ENCODE data around the gene POFUT2.
A peak's percentile ranks its signal among the peaks of the same experiment; 100 is the strongest.
"Not testable (repeated sequence)": the region's sequence is repeated elsewhere in the genome, so short reads cannot be mapped to it uniquely, and the experiment has no call there.

The POFUT2 gene

GRCh38 chr21:45322231-45322959 is 34.7 kb upstream of the POFUT2 start:
- DNase-seq (ENCODE audit: low spot score in 2 of 2): no peak
- peak overlapping the region; percentile 22 for H3K4me3 Mint-ChIP-seq
- peaks cover 13% of the 10 kb centered on the region for H3K4me1 Mint-ChIP-seq
- peak; percentile 29 for ATAC-seq (ENCODE audit: low read depth)
- no peak overlapping the region for H3K27ac Mint-ChIP-seq
- H3K9me3 Mint-ChIP-seq: no peaks in the 10 kb centered on the region
- H3K27me3 Mint-ChIP-seq: peaks cover 25% of the 10 kb centered on the region
- no peaks in the 10 kb centered on the region for H3K36me3 Mint-ChIP-seq

- DNase-seq (ENCODE audit: low spot score in 2 of 2) (no peak), ATAC-seq (ENCODE audit: low read depth) (no peak)
- no peak overlapping the region for H3K4me3 Mint-ChIP-seq
- peaks cover 23% of the 10 kb centered on the region for H3K27me3 Mint-ChIP-seq
- H3K9me3 Mint-ChIP-seq: no peaks in the 10 kb centered on the region
- peaks cover 7% of the 10 kb centered on the region for H3K4me1 Mint-ChIP-seq
- H3K27ac Mint-ChIP-seq: no peak overlapping the region
- no peaks in the 10 kb centered on the region for H3K36me3 Mint-ChIP-seq
These were observed 32.7 kb upstream of the POFUT2 start for GRCh38 chr21:45320261-45321025.

GRCh38 chr21:45319461-45320211 is 31.9 kb upstream of the POFUT2 start:
- H3K4me1 Mint-ChIP-seq: peaks cover 7% of the 10 kb centered on the region
- H3K36me3 Mint-ChIP-seq: no peaks in the 10 kb centered on the region
- H3K27ac Mint-ChIP-seq: no peak overlapping the region
- H3K9me3 Mint-ChIP-seq: no peaks in the 10 kb centered on the region
- DNase-seq (ENCODE audit: low spot score in 2 of 2) (no peak), ATAC-seq (ENCODE audit: low read depth) (no peak)
- H3K27me3 Mint-ChIP-seq: peaks cover 24% of the 10 kb centered on the region
- no peak overlapping the region for H3K4me3 Mint-ChIP-seq

GRCh38 chr21:45318556-45319404 is 31.1 kb upstream of the POFUT2 start:
- H3K4me1 Mint-ChIP-seq: peaks cover 7% of the 10 kb centered on the region
- no peaks in the 10 kb centered on the region for H3K36me3 Mint-ChIP-seq
- no peak overlapping the region for H3K4me3 Mint-ChIP-seq
- H3K27ac Mint-ChIP-seq: no peak overlapping the region
- no peak for DNase-seq (ENCODE audit: low spot score in 2 of 2)
- ATAC-seq (ENCODE audit: low read depth): no peak
- peaks cover 21% of the 10 kb centered on the region for H3K27me3 Mint-ChIP-seq
- H3K9me3 Mint-ChIP-seq: no peaks in the 10 kb centered on the region

GRCh38 chr21:45318146-45318555 is 30.5 kb upstream of the POFUT2 start:
- H3K4me3 Mint-ChIP-seq: no peak overlapping the region
- no peaks in the 10 kb centered on the region for H3K36me3 Mint-ChIP-seq
- peaks cover 7% of the 10 kb centered on the region for H3K4me1 Mint-ChIP-seq
- H3K9me3 Mint-ChIP-seq: no peaks in the 10 kb centered on the region
- DNase-seq (ENCODE audit: low spot score in 2 of 2) (no peak), ATAC-seq (ENCODE audit: low read depth) (no peak)
- peaks cover 21% of the 10 kb centered on the region for H3K27me3 Mint-ChIP-seq
- H3K27ac Mint-ChIP-seq: no peak overlapping the region

- Mint-ChIP-seq H3K4me1 (peaks cover 7% of the 10 kb centered on the region), H3K27ac (no peak overlapping the region), H3K36me3 (no peaks in the 10 kb centered on the region), H3K27me3 (peaks cover 23% of the 10 kb centered on the region), H3K9me3 (no peaks in the 10 kb centered on the region), H3K4me3 (no peak overlapping the region)
- no peak for ATAC-seq (ENCODE audit: low read depth)
- no peak for DNase-seq (ENCODE audit: low spot score in 2 of 2)
These were observed 29.9 kb upstream of the POFUT2 start for GRCh38 chr21:45317398-45318145.

GRCh38 chr21:45316871-45317397 is 29.2 kb upstream of the POFUT2 start:
- H3K4me3 Mint-ChIP-seq: no peak overlapping the region
- ATAC-seq (ENCODE audit: low read depth): no peak
- no peak for DNase-seq (ENCODE audit: low spot score in 2 of 2)
- peaks cover 2% of the 10 kb centered on the region for H3K4me1 Mint-ChIP-seq
- peaks cover 1% of the 10 kb centered on the region for H3K9me3 Mint-ChIP-seq
- H3K27me3 Mint-ChIP-seq: peaks cover 21% of the 10 kb centered on the region
- H3K36me3 Mint-ChIP-seq: no peaks in the 10 kb centered on the region
- H3K27ac Mint-ChIP-seq: no peak overlapping the region

GRCh38 chr21:45315676-45316470 is 28.2 kb upstream of the POFUT2 start:
- H3K27ac Mint-ChIP-seq; H3K4me3 Mint-ChIP-seq; DNase-seq (ENCODE audit: low spot score in 2 of 2); H3K4me1 Mint-ChIP-seq; H3K9me3 Mint-ChIP-seq; ATAC-seq (ENCODE audit: low read depth); H3K36me3 Mint-ChIP-seq: not testable (repeated sequence)
- peaks cover 25% of the 10 kb centered on the region for H3K27me3 Mint-ChIP-seq

- Mint-ChIP-seq H3K36me3 (peaks cover 2% of the 10 kb centered on the region), H3K27ac (no peak overlapping the region), H3K4me1 (peaks cover 2% of the 10 kb centered on the region), H3K4me3 (no peak overlapping the region), H3K9me3 (peaks cover 1% of the 10 kb centered on the region), H3K27me3 (peaks cover 23% of the 10 kb centered on the region)
- DNase-seq (ENCODE audit: low spot score in 2 of 2) (no peak), ATAC-seq (ENCODE audit: low read depth) (no peak)
These were observed 26.0 kb upstream of the POFUT2 start for GRCh38 chr21:45313682-45314081.

- H3K9me3 Mint-ChIP-seq: peaks cover 1% of the 10 kb centered on the region
- H3K27me3 Mint-ChIP-seq: peaks cover 28% of the 10 kb centered on the region
- ATAC-seq (ENCODE audit: low read depth) (no peak), DNase-seq (ENCODE audit: low spot score in 2 of 2) (no peak)
- H3K36me3 Mint-ChIP-seq: peaks cover 2% of the 10 kb centered on the region
- no peak overlapping the region for H3K27ac Mint-ChIP-seq
- peaks cover 2% of the 10 kb centered on the region for H3K4me1 Mint-ChIP-seq
- no peak overlapping the region for H3K4me3 Mint-ChIP-seq
These were observed 25.3 kb upstream of the POFUT2 start for GRCh38 chr21:45313015-45313414.

GRCh38 chr21:45312296-45312695 is 24.6 kb upstream of the POFUT2 start:
- peaks cover 1% of the 10 kb centered on the region for H3K9me3 Mint-ChIP-seq
- DNase-seq (ENCODE audit: low spot score in 2 of 2) (no peak), ATAC-seq (ENCODE audit: low read depth) (no peak)
- no peak overlapping the region for H3K4me3 Mint-ChIP-seq
- H3K27me3 Mint-ChIP-seq: peaks cover 33% of the 10 kb centered on the region
- H3K36me3 Mint-ChIP-seq: peaks cover 2% of the 10 kb centered on the region
- peaks cover 2% of the 10 kb centered on the region for H3K4me1 Mint-ChIP-seq
- H3K27ac Mint-ChIP-seq: no peak overlapping the region

- peaks cover 29% of the 10 kb centered on the region for H3K27me3 Mint-ChIP-seq
- no peak overlapping the region for H3K4me3 Mint-ChIP-seq
- no peak for ATAC-seq (ENCODE audit: low read depth)
- no peak for DNase-seq (ENCODE audit: low spot score in 2 of 2)
- H3K36me3 Mint-ChIP-seq: peaks cover 2% of the 10 kb centered on the region
- no peaks in the 10 kb centered on the region for H3K4me1 Mint-ChIP-seq
- no peak overlapping the region for H3K27ac Mint-ChIP-seq
- H3K9me3 Mint-ChIP-seq: peaks cover 1% of the 10 kb centered on the region
These were observed 22.8 kb upstream of the POFUT2 start for GRCh38 chr21:45310459-45310858.
